ENCODE measurements around the gene YTHDF1.

YTHDF1 gene

GRCh38 chr20:63248835-63249591, 33.1 kb upstream of the YTHDF1 start:
- no peak for DNase-seq

- DNase-seq, result no peak
These were observed 31.8 kb upstream of the YTHDF1 start for GRCh38 chr20:63247671-63248228.

- no peak for DNase-seq
These were observed 30.8 kb upstream of the YTHDF1 start for GRCh38 chr20:63246490-63247288.

- DNase-seq, result no peak
These were observed 28.5 kb upstream of the YTHDF1 start for GRCh38 chr20:63244468-63244867.

GRCh38 chr20:63243604-63244247, 27.8 kb upstream of the YTHDF1 start:
- no peak for DNase-seq

- no peak for DNase-seq
These were observed 26.8 kb upstream of the YTHDF1 start for GRCh38 chr20:63242736-63243135.

- DNase-seq, result no peak
These were observed 25.3 kb upstream of the YTHDF1 start for GRCh38 chr20:63241272-63241671.

GRCh38 chr20:63240004-63240403, 24.1 kb upstream of the YTHDF1 start:
- DNase-seq, result no peak

- no peak for DNase-seq
These were observed 23.5 kb upstream of the YTHDF1 start for GRCh38 chr20:63239431-63239830.

- DNase-seq, result no peak
These were observed 22.7 kb upstream of the YTHDF1 start for GRCh38 chr20:63238514-63239125.

GRCh38 chr20:63238031-63238430, 22.1 kb upstream of the YTHDF1 start:
- DNase-seq, result no peak

GRCh38 chr20:63236116-63236837, 20.3 kb upstream of the YTHDF1 start:
- DNase-seq, result no peak

- no peak for DNase-seq
These were observed 19.6 kb upstream of the YTHDF1 start, which contains the start of gene BIRC7 for GRCh38 chr20:63235399-63235983. Gene BIRC7, plus strand, starts transcription at chr20:63235905. Its CDS starts 192 bp downstream, at chr20:63236097.

GRCh38 chr20:63234693-63235398, 18.9 kb upstream of the YTHDF1 start:
- DNase-seq, result no peak

GRCh38 chr20:63233924-63234323, 18.0 kb upstream of the YTHDF1 start:
- DNase-seq, result no peak

- DNase-seq, result no peak
These were observed 17.1 kb upstream of the YTHDF1 start for GRCh38 chr20:63233061-63233344.

GRCh38 chr20:63232235-63233060, 16.5 kb upstream of the YTHDF1 start:
- no peak for DNase-seq

- DNase-seq, result no peak
These were observed 14.9 kb upstream of the YTHDF1 start for GRCh38 chr20:63230800-63231268.

- DNase-seq, result no peak
These were observed 12.9 kb upstream of the YTHDF1 start for GRCh38 chr20:63228806-63229205.

- DNase-seq, result no peak
These were observed 11.3 kb upstream of the YTHDF1 start for GRCh38 chr20:63227260-63227659.

Measured in stimulated activated CD4-positive, alpha-beta T cell treated with anti-CD3 and anti-CD28 coated beads, Interleukin-12 subunit alpha, Interleukin-12 subunit beta, amount 100 ng/mL, for 4 hours (primary cell).